Activated naive CD8-positive, alpha-beta T cell treated with anti-CD3 and anti-CD28 coated beads, Interleukin-2, amount 50 U/mL, for 24 hours (primary cell): ENCODE measurements around the gene GPX6.
A peak's percentile ranks its signal among the peaks of the same experiment; 100 is the strongest.
"Not testable (repeated sequence)": the region's sequence is repeated elsewhere in the genome, so short reads cannot be mapped to it uniquely, and the experiment has no call there.

ENCODE experiments used
- ATAC-seq: fragments of 150-1000 bp; cut with Tn5 transposase; one replicate; pipeline ENCODE4 v1.10.0; 2021
- DNase-seq: peaks from one replicate; pipeline ENCODE4 v3.0.0; 2021
- H3K27ac Mint-ChIP-seq: one replicate; pipeline ENCODE4 v1.8.0; 2021; ENCODE audit warnings: mild to moderate bottlenecking, mixed read lengths
- H3K27me3 Mint-ChIP-seq: one replicate; pipeline ENCODE4 v1.8.0; 2021; ENCODE audit warnings: mixed read lengths
- H3K36me3 Mint-ChIP-seq: one replicate; pipeline ENCODE4 v1.8.0; 2021; ENCODE audit warnings: low read depth, mixed read lengths
- H3K4me1 Mint-ChIP-seq: one replicate; pipeline ENCODE4 v1.8.0; 2021; ENCODE audit warnings: mixed read lengths
- H3K4me3 Mint-ChIP-seq: one replicate; pipeline ENCODE4 v1.8.0; 2021; ENCODE audit warnings: mild to moderate bottlenecking, moderate library complexity, mixed read lengths
- H3K9me3 Mint-ChIP-seq: one replicate; pipeline ENCODE4 v1.8.0; 2021; ENCODE audit warnings: mixed read lengths

GPX6 gene, protein sequence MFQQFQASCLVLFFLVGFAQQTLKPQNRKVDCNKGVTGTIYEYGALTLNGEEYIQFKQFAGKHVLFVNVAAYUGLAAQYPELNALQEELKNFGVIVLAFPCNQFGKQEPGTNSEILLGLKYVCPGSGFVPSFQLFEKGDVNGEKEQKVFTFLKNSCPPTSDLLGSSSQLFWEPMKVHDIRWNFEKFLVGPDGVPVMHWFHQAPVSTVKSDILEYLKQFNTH

DNA sequence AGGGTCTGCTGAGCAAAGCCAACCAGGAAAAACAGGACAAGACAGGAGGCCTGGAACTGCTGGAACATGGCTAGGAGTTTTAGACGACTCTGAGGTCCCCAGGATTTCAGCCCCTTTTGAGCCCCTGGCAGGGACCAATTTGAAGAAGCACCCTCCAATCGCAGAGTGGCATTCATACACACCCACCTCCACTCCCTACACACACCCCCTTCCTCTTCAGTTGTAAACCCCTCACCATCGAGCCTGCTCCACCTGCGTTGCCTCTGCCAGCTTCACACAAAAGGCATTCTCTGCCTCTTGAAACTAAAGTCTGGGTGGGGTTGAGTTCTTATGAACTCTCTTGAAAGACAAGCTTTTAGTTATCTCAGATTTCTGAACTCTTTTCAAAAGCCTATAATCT lies at the start of gene GPX6:
Gene GPX6 (minus strand): TSS at position 118 of the 400 bp plus-strand sequence. CDS start 50 bp downstream, at position 68.
- H3K36me3 Mint-ChIP-seq = no peaks in the 10 kb centered on the region
- ATAC-seq (no peak), DNase-seq (no peak)
- H3K27ac Mint-ChIP-seq = no peak within 1 kb of the TSS
- H3K27me3 Mint-ChIP-seq = peaks cover 19% of the 10 kb centered on the region
- no peaks in the 10 kb centered on the region for H3K9me3 Mint-ChIP-seq
- H3K4me3 Mint-ChIP-seq = no peak within 1 kb of the TSS
- H3K4me1 Mint-ChIP-seq = no peaks in the 10 kb centered on the region

DNA sequence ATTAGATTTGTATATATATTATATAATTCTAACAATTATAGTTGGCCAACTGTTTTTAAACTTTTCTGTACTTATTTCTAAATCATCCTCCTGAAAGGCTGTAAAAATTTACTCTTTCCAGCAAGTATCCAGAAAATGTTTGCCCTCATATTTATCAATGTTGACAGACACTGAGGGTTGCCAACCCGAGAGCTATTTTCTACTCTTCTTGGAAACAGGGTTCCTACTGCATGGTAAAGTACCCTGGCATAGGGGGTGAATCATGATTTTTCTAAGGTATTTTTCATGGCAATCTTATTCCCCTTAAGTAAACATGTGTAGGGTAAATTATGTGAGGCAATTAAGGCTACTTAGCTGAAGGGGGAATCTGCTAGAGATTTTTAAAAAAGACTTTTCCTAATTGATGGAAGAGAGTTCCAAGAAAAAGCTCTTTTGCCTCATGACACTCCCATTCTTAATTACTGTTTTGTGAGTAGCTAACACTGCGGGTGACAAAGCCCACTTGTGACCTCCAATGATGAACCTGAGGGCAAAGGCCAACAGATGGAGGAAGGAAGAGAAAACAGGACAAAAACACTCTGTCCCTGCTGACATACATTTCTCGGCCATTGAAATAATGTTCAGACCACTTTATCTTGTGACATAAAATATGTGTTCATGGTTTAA lies 48.0 kb upstream of the GPX6 start:
- Mint-ChIP-seq H3K4me3 (no peak overlapping the region), H3K27me3 (peaks cover 59% of the 10 kb centered on the region), H3K9me3 (no peaks in the 10 kb centered on the region), H3K36me3 (no peaks in the 10 kb centered on the region), H3K27ac (no peak overlapping the region), H3K4me1 (no peaks in the 10 kb centered on the region)
- no peak for ATAC-seq
- DNase-seq = no peak

DNA sequence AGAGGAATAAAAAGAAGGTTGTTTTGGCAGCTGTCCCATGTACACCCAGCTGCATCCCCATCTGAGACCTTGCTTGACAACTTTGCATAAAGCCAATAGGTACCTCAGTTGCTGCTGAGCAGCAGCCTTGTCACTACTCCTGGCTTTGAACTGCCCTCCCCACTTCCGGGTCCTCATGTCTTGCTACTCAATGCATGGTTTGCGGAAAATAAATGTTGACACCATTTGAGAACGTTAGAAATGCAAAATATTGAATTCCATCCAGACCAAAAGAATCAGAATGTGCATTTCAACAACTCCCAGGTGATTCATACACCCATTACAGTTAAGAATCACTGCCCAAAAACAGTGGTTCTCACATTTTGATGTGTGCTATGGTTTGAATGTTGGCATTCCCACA lies 43.0 kb upstream of the GPX6 start:
- Mint-ChIP-seq H3K4me3 (no peak overlapping the region), H3K9me3 (no peaks in the 10 kb centered on the region), H3K36me3 (no peaks in the 10 kb centered on the region), H3K4me1 (peaks cover 3% of the 10 kb centered on the region), H3K27me3 (peaks cover 57% of the 10 kb centered on the region), H3K27ac (no peak overlapping the region)
- ATAC-seq (no peak), DNase-seq (no peak)

DNA sequence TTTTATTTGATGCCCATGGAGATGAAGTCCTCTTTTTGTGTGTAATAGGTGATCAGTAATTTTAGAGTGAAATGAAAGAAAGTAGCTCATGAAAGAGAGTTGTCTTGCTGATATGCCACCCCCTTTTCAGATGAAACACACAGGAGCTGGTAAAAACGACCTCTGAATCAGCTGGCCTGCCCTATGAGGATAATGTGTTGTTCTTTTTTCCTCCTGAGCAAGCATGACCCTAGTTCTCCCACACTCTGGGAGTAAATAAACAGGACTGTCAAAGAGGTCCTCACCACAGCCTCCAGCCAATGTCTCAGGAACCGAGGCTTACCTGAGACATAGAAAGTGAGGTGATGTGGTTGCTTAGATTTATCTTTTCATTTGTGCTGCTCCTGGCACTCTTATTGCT lies 39.5 kb upstream of the GPX6 start:
- Mint-ChIP-seq H3K27ac (no peak overlapping the region), H3K36me3 (no peaks in the 10 kb centered on the region), H3K4me1 (peaks cover 3% of the 10 kb centered on the region), H3K4me3 (no peak overlapping the region), H3K9me3 (no peaks in the 10 kb centered on the region), H3K27me3 (peaks cover 69% of the 10 kb centered on the region)
- ATAC-seq (no peak), DNase-seq (no peak)

DNA sequence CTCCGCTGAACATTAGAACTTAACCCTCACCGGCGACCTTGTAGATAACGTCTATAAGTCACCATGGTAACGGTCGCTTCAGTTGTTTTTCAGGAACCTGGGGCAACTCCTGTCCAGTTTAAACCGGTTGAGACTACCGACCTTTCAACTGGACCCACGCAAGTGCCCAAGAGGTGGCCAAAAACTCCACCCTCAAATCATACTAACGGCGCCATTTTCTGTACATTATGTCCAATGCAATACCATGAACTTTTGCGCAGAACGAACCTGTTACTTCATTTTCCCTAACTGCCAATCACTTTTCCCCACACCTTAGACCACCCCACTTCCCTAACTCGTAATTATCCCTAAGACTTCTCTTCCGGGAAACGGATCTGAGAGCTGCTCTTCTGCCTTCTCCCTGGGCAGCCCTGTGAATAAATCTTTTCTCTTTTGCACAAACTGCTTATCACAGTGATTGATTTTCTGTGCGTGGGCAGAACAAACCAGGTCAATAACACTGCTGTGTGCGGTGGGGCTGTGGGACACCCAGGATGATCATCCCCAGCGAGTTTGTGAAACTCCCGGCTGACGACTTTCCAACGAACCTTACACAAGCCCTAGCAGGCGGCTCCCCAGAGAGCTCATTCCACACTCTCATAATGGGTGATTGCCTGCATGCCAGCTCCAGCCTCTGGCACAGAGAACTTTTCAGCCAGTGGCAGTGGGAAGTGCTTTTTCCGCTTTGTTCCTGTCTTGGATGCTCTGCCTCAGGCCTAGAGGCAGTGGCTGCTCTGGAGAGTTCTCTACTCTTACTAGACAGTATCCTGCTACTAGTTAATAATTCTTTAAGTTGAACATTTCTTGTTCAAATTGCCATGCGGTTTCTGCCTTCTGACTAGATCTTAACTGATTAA lies 38.6 kb upstream of the GPX6 start:
- no peaks in the 10 kb centered on the region for H3K36me3 Mint-ChIP-seq
- peaks cover 64% of the 10 kb centered on the region for H3K27me3 Mint-ChIP-seq
- H3K4me3 Mint-ChIP-seq = no peak overlapping the region
- no peaks in the 10 kb centered on the region for H3K9me3 Mint-ChIP-seq
- ATAC-seq (no peak), DNase-seq (no peak)
- H3K27ac Mint-ChIP-seq = no peak overlapping the region
- peaks cover 3% of the 10 kb centered on the region for H3K4me1 Mint-ChIP-seq

DNA sequence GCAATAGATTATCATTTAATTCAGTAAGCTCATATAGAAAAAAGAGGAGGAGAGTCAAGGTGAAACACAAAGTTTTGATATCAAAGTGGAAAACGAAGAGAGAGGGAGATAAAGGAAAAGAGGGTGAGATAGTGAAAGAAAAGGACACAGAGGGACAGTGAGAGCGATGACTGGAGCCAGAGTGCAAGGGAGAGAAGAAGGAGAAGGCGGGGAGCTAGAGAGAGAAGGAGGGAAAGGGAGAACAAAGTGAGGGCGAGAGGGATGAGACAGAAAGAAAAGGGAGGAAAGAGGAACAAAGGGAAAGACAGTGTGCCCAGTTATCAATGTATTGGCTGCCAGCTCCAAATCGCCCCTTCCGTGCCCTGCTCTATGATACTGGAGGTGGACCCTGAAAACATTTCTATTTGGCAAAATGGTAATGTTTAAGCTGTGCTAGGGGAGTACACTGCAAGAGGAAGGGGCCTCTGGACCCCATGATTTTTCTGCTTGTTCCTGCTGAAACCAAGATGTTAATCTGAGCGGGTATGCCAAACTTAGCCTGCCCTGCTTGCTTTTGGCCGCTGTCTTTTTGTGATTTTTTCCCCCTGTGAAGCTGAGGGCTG lies 37.9 kb upstream of the GPX6 start:
- DNase-seq (no peak), ATAC-seq (no peak)
- H3K27ac Mint-ChIP-seq = no peak overlapping the region
- peaks cover 65% of the 10 kb centered on the region for H3K27me3 Mint-ChIP-seq
- no peak overlapping the region for H3K4me3 Mint-ChIP-seq
- H3K9me3 Mint-ChIP-seq = no peaks in the 10 kb centered on the region
- peaks cover 3% of the 10 kb centered on the region for H3K4me1 Mint-ChIP-seq
- no peaks in the 10 kb centered on the region for H3K36me3 Mint-ChIP-seq

DNA sequence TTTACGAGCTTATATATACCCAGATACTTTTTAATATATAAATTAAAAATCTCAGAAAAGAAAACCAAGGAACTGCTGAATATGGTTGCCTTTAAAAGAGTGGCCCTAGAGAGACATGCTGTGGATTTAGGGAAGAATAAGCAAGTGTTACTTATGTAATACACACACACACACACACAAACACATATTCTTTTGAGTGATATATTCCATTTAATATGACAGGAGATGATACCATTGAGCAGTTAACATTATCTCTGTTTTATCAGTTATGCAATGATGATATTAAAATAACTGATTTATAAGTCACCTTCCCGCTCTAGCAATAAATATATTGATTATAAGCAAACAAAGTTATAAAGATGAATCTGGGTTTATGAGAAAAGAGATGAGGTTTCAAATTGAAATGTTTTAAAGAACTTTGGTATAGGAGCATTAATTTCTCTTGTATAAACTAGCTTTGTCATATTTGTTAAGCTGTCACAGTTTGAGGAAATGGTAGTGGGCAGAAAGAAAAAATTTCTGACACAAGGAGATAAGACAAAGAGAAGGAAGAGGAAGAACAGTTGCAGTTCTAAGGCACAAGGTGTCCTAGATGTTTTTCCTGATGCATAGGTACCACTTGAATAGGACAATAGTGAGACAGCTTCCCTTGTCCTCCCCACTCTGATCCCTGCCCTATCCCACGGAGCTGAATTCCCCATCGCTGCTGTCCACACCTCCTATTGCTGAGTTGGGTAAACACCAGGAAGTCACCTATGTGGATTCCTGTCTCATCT lies 36.5 kb upstream of the GPX6 start:
- H3K36me3 Mint-ChIP-seq = no peaks in the 10 kb centered on the region
- H3K4me1 Mint-ChIP-seq = peaks cover 3% of the 10 kb centered on the region
- no peak overlapping the region for H3K27ac Mint-ChIP-seq
- peaks cover 71% of the 10 kb centered on the region for H3K27me3 Mint-ChIP-seq
- H3K4me3 Mint-ChIP-seq = no peak overlapping the region
- no peak for DNase-seq
- H3K9me3 Mint-ChIP-seq = no peaks in the 10 kb centered on the region
- ATAC-seq = no peak

DNA sequence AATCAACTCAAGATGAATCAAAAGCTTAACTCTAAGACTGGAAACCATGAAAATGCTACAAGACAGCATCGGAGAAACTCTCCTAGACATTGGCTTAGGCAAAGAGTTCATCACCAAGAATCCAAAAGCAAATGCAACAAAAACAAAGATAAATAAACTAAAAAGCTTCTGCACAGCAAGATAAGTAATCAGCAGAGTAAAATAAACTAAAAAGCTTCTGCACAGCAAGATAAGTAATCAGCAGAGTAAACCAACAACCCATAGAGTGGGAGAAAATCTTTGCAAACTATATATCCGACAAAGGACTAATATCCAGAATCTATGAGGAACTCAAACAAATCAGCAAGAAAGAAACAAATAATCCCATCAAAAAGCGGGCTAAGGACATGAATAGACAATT lies 31.4 kb upstream of the GPX6 start:
- Mint-ChIP-seq H3K27me3 (peaks cover 65% of the 10 kb centered on the region), H3K4me1 (peaks cover 22% of the 10 kb centered on the region)
- H3K27ac Mint-ChIP-seq, H3K9me3 Mint-ChIP-seq, DNase-seq, H3K4me3 Mint-ChIP-seq, ATAC-seq, H3K36me3 Mint-ChIP-seq: not testable (repeated sequence)

DNA sequence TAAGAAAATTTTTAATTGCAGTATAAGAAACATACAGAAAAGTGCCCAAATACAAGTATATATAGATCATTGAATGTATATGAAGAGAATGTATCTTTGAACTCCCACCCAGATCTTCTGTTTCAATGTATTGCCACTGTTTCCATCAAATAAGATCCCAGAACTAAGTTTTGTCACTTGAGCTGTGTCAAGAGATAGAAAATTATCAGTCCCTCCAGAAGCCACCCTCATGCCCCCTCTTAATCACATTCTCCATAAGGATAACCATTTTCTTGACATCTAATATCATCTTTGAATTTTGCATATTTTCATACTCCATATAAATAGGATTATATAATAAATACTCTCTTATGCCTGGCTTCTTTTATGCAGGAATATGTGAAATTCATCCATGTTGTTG lies 30.4 kb upstream of the GPX6 start:
- Mint-ChIP-seq H3K4me1 (peaks cover 27% of the 10 kb centered on the region), H3K36me3 (no peaks in the 10 kb centered on the region), H3K27me3 (peaks cover 66% of the 10 kb centered on the region), H3K27ac (no peak overlapping the region), H3K9me3 (peaks cover 7% of the 10 kb centered on the region), H3K4me3 (no peak overlapping the region)
- ATAC-seq (no peak), DNase-seq (no peak)

DNA sequence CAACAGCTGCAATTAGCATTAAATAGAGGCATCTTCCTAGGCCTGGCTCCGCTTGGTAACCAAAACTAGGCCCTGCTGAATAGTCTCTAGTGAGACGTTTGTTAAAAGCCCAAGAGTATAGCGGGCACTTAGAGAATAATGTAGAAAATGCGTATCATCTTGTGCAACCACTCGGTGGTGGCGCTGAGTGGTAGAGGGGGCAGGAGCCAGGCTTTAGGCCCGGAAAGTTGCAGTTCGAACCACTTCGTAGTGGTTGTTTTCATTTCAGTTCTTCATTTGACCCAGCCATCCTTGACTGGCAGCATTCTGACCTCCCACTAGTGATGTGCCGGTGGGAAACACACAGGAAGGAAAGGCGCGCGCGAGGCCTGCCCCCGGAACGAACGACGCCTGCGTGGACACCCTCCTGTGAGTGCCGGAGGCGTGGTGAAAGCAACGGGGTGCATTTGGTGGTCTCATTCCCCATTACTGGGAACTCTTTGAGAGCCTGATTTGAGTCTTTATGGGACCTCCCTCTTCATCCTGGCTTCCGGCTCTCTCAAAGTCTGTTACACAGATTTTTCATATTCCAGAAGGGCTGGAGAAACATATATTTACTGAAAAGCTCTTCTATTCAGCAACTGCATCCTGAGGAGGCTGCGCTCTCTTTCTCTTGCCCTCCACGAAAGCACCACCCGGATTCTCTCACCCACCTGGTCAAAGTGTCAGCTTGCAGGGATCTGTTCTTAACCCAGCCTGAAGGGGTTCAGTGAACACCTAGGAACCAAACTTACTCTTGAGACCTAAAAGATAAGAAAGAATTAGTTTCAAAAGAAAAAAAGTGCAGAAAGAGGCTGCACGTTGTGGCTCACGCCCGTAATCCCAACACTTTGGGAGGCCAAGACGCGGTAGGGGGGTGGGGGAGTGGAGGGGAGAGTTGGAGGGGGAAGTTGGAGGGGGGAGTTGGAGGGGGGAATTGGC lies 28.3 kb upstream of the GPX6 start:
- peak; percentile 27 for DNase-seq

DNA sequence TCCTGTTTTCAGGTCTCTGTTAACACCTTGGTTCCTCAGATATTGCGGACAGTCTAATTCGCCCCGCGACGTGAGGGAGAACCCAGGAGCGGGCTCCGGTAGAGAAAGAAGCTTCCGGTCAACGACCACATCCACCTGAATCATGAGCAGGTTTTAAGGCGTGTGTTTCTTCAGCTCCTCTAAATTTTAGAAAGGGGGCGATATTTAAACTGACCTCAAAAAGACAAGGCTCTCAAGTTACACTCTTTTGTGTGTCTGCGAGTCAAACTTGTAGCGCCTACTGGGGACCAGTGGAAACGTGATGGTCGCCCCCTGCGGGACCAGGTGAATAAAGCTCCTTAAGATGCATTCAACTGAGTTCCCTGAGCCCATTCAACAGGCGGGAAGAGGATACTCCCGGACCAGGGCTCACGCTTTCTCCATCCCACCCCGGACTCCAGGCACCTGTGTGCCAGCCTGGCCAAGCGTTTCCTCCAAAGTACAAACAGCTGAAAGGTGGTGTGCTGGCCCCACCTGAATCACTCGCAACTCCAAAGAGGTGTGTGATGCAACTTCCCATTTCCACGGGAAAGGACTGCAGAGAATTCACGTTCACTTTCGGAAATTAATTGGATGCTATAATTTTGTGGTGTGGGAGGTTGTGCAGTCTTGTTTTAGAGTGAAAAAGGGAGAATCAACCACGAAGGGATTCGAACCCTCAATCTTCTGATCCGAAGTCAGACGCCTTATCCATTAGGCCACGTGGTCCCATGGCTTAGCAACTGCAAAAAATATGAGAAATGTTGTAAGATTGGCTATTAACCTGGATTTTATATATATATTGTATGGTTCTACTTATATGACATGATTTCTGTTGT lies 27.1 kb upstream of the GPX6 start:
- DNase-seq (peak; percentile 52), ATAC-seq (peak; percentile 87)
- Mint-ChIP-seq H3K27me3 (peaks cover 63% of the 10 kb centered on the region), H3K4me1 (peaks cover 35% of the 10 kb centered on the region), H3K9me3 (peaks cover 7% of the 10 kb centered on the region), H3K27ac (peak overlapping the region; percentile 83), H3K36me3 (no peaks in the 10 kb centered on the region), H3K4me3 (peak overlapping the region; percentile 76)

More for the DNA sequence above, 28.3 kb upstream of the GPX6 start:
- Mint-ChIP-seq H3K9me3 (peaks cover 7% of the 10 kb centered on the region), H3K4me1 (peaks cover 27% of the 10 kb centered on the region), H3K4me3 (peak overlapping the region; percentile 76), H3K27me3 (peaks cover 65% of the 10 kb centered on the region), H3K27ac (no peak overlapping the region), H3K36me3 (no peaks in the 10 kb centered on the region)
- no peak for ATAC-seq

DNA sequence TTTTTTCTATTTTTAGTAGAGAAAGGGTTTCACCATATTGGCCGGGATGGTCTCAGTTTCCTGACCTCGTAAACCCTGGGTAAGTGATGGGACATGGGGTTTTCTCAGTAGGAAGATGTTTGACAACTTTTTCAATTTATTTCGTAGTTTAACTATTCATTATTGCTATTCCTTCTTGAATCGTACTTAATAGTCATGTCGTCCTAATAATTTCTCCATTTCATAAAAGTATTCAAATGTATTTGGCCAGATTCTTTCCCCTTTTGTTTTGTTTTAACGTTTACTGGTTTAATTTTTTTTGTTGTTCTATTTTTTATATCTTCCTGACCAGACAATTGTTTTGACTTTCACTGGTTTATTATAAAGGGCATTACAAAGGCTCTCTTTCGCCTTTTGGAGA lies 26.4 kb upstream of the GPX6 start:
- no peak for ATAC-seq
- no peak for DNase-seq
- peak overlapping the region; percentile 76 for H3K4me3 Mint-ChIP-seq
- H3K9me3 Mint-ChIP-seq = peaks cover 7% of the 10 kb centered on the region
- peaks cover 63% of the 10 kb centered on the region for H3K27me3 Mint-ChIP-seq
- H3K27ac Mint-ChIP-seq = no peak overlapping the region
- no peaks in the 10 kb centered on the region for H3K36me3 Mint-ChIP-seq
- peaks cover 41% of the 10 kb centered on the region for H3K4me1 Mint-ChIP-seq
